Measurements from ENCODE around the gene ITGAD. TPM values are rescaled to one million over a fixed set of nuclear protein-coding genes. Genes with fewer than 3 reads are reported as not detected.

ITGAD gene
- total RNA-seq, 1 experiment from 2014 or later = not detected

GRCh38 chr16:31467151-31467773 lies 74.1 kb downstream of the ITGAD start:
- Histone ChIP-seq H3K23ac (ENCODE audit: insufficient read length, low read depth, low read length) (no peak overlapping the region), H3K79me1 (ENCODE audit: insufficient read depth, low read depth, low read length, poor library complexity, severe bottlenecking) (no peaks in the 10 kb centered on the region), H4K91ac (ENCODE audit: insufficient read length, low read depth, low read length) (no peak overlapping the region), H2BK5ac (ENCODE audit: insufficient read length, low read length) (no peak overlapping the region), H3K4me2 (ENCODE audit: insufficient read depth, insufficient read length, low read length) (no peak overlapping the region), H3K23me2 (ENCODE audit: insufficient read length, low read depth, low read length, poor library complexity, severe bottlenecking) (peaks cover 6% of the 10 kb centered on the region), H2AK5ac (ENCODE audit: insufficient read length, low read length) (no peak overlapping the region), H4K20me1 (ENCODE audit: control insufficient read depth, insufficient read depth, insufficient read length) (no peaks in the 10 kb centered on the region), H3K79me2 (ENCODE audit: insufficient read depth, low read length) (no peaks in the 10 kb centered on the region), H3K9ac (ENCODE audit: extremely low read depth, insufficient read length, low read length) (no peak overlapping the region), H3K27me3 (ENCODE audit: insufficient read depth, low read length) (no peaks in the 10 kb centered on the region), H3K56ac (ENCODE audit: insufficient read length, low read depth, low read length) (no peak overlapping the region), H2BK15ac (ENCODE audit: low read depth, low read length) (no peak overlapping the region), H3K14ac (ENCODE audit: insufficient read depth, low read length) (no peak overlapping the region), H2BK12ac (ENCODE audit: insufficient read length, low read depth, low read length) (no peak overlapping the region), H3K18ac (ENCODE audit: insufficient read length, low read depth, low read length) (no peak overlapping the region), H3K4me1 (ENCODE audit: insufficient read depth, low read length) (peaks cover 3% of the 10 kb centered on the region; the same call in 1 of the 2 replicates), H4K5ac (ENCODE audit: insufficient read length, low read depth, low read length) (no peak overlapping the region), H3K4ac (ENCODE audit: low read depth, low read length) (no peak overlapping the region), H4K8ac (replicated peaks; ENCODE audit: insufficient read length, low read depth, low read length) (no peak overlapping the region), H3T11ph (ENCODE audit: low read length) (no peak overlapping the region), H2BK20ac (ENCODE audit: low read depth, low read length, poor library complexity, severe bottlenecking) (no peak overlapping the region), H2AFZ (ENCODE audit: low read length) (no peak overlapping the region), H3K27ac (ENCODE audit: insufficient read length, low read depth, low read length) (no peak overlapping the region), H3K9me3 (ENCODE audit: control insufficient read depth, low read depth, low read length) (no peaks in the 10 kb centered on the region), H2BK120ac (ENCODE audit: low read depth, low read length, poor library complexity, severe bottlenecking) (no peak overlapping the region)
- WGBS (ENCODE audit: extremely low coverage, insufficient read length, low lambda C conversion rate) = no CpG with 5 or more reads among the region's 5 CpGs
- Mint-ChIP-seq H3K4me1 (peaks cover 7% of the 10 kb centered on the region in 2 experiments), H3K27me3 (ENCODE audit: low read depth) (peaks cover 7% of the 10 kb centered on the region), H3K9me3 (peaks cover 0 to 2% of the 10 kb centered on the region in 2 experiments; a peak in 1 of 5 replicates), H3K4me3 (no peak overlapping the region; a peak in 1 of 5 replicates), H3K36me3 (ENCODE audit: insufficient read depth in 1 of 3, low read depth in 3 of 3) (peaks cover 3 to 34% (median 29%) of the 10 kb centered on the region in 3 experiments), H3K27ac (no peak overlapping the region)
- DNase-seq = no peak
- TF ChIP-seq CTCF (conservative IDR thresholded peaks at IDR 0.05) = no peak

Data from H9 (cell line).